ENCODE results near the gene NDUFAF3.

The NDUFAF3 gene

DNA sequence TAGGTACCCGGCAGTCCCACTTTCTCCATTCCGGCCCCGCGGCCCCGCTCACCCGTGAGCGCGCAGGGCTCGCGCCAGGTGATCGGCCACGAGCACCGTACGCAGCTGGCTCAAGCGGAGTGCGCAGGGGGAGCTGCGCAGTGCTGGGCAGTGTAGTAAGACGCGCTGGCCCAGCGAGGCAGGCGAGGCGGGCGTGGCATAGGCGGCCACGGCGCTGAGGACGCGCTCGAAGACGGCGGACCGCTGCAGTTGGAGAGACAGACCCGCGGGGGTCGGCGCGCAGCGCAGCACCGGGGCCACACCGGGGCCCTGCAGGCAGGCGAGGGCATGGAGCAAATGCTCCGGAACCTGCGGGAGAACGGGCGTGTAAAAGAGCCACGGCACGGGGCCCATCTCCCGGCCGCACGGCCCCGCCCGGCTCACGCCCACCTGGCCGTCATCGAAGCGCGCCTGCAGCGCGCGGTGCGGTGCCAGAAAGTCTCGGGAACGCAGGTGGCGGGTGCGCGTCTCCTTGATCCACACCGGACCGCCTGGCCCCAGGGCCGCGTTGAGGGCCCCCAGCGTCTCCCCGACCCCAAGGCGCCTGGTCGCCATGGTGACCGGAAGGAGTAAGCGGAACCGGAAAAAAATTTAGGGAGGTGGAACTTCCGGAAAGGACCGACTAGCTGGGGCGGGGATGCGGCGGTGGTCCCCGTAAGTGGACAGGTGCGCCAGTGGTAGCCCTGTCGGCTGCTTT is 3.8 kb upstream of the NDUFAF3 start, which contains the start of gene DALRD3 (continued):
- TF ChIP-seq, protein P1, sequence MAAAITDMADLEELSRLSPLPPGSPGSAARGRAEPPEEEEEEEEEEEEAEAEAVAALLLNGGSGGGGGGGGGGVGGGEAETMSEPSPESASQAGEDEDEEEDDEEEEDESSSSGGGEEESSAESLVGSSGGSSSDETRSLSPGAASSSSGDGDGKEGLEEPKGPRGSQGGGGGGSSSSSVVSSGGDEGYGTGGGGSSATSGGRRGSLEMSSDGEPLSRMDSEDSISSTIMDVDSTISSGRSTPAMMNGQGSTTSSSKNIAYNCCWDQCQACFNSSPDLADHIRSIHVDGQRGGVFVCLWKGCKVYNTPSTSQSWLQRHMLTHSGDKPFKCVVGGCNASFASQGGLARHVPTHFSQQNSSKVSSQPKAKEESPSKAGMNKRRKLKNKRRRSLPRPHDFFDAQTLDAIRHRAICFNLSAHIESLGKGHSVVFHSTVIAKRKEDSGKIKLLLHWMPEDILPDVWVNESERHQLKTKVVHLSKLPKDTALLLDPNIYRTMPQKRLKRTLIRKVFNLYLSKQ (tag by site-specific recombination; IDR thresholded peaks at IDR 0.05; ENCODE audit: borderline replicate concordance): no peak
- TF ChIP-seq ZNF302 (tag by site-specific recombination; IDR thresholded peaks at IDR 0.05; ENCODE audit: low read depth) (no peak), TRIM28 (IDR thresholded peaks at IDR 0.05; ENCODE audit: borderline replicate concordance, low read length) (no peak), ZBTB49 (tag by site-specific recombination; IDR thresholded peaks at IDR 0.05; ENCODE audit: low read depth) (no peak), ZNF449 (tag by site-specific recombination; IDR thresholded peaks at IDR 0.05) (no peak), ZBTB48 (tag by site-specific recombination; IDR thresholded peaks at IDR 0.05) (0 out of 2 replicates have a peak, but pooled peaks have one; percentile 25), HOXD13 (CRISPR knock-in tag; IDR thresholded peaks at IDR 0.05; ENCODE audit: borderline replicate concordance) (no peak), ZNF391 (tag by site-specific recombination; IDR thresholded peaks at IDR 0.05; ENCODE audit: borderline replicate concordance, low read depth) (peak; percentile 56; the same call in 1 of the 2 replicates), ZBTB21 (tag by site-specific recombination; IDR thresholded peaks at IDR 0.05) (no peak), ZNF654 (tag by site-specific recombination; IDR thresholded peaks at IDR 0.05; ENCODE audit: low read depth) (no peak), KLF9 (tag by site-specific recombination; IDR thresholded peaks at IDR 0.05; ENCODE audit: low read depth) (peak; percentile 98), ZNF670 (tag by site-specific recombination; IDR thresholded peaks at IDR 0.05; ENCODE audit: low read depth) (no peak), ZNF837 (tag by site-specific recombination; IDR thresholded peaks at IDR 0.05) (0 out of 2 replicates have a peak, but pooled peaks have one; percentile 24), RBAK (tag by site-specific recombination; IDR thresholded peaks at IDR 0.05) (no peak), OSR2 (tag by site-specific recombination; IDR thresholded peaks at IDR 0.05) (no peak), ZNF404 (tag by site-specific recombination; IDR thresholded peaks at IDR 0.05) (no peak)
- TF ChIP-seq, protein P2, sequence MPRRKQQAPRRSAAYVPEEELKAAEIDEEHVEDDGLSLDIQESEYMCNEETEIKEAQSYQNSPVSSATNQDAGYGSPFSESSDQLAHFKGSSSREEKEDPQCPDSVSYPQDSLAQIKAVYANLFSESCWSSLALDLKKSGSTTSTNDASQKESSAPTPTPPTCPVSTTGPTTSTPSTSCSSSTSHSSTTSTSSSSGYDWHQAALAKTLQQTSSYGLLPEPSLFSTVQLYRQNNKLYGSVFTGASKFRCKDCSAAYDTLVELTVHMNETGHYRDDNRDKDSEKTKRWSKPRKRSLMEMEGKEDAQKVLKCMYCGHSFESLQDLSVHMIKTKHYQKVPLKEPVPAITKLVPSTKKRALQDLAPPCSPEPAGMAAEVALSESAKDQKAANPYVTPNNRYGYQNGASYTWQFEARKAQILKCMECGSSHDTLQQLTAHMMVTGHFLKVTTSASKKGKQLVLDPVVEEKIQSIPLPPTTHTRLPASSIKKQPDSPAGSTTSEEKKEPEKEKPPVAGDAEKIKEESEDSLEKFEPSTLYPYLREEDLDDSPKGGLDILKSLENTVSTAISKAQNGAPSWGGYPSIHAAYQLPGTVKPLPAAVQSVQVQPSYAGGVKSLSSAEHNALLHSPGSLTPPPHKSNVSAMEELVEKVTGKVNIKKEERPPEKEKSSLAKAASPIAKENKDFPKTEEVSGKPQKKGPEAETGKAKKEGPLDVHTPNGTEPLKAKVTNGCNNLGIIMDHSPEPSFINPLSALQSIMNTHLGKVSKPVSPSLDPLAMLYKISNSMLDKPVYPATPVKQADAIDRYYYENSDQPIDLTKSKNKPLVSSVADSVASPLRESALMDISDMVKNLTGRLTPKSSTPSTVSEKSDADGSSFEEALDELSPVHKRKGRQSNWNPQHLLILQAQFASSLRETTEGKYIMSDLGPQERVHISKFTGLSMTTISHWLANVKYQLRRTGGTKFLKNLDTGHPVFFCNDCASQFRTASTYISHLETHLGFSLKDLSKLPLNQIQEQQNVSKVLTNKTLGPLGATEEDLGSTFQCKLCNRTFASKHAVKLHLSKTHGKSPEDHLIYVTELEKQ (tag by site-specific recombination; IDR thresholded peaks at IDR 0.05; ENCODE audit: borderline replicate concordance): no peak
- TF ChIP-seq, protein P3, sequence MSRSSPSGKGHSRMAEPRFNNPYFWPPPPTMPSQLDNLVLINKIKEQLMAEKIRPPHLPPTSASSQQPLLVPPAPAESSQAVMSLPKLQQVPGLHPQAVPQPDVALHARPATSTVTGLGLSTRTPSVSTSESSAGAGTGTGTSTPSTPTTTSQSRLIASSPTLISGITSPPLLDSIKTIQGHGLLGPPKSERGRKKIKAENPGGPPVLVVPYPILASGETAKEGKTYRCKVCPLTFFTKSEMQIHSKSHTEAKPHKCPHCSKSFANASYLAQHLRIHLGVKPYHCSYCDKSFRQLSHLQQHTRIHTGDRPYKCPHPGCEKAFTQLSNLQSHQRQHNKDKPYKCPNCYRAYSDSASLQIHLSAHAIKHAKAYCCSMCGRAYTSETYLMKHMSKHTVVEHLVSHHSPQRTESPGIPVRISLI (tag by site-specific recombination; IDR thresholded peaks at IDR 0.05): peak; percentile 95
- TF ChIP-seq, protein P4, sequence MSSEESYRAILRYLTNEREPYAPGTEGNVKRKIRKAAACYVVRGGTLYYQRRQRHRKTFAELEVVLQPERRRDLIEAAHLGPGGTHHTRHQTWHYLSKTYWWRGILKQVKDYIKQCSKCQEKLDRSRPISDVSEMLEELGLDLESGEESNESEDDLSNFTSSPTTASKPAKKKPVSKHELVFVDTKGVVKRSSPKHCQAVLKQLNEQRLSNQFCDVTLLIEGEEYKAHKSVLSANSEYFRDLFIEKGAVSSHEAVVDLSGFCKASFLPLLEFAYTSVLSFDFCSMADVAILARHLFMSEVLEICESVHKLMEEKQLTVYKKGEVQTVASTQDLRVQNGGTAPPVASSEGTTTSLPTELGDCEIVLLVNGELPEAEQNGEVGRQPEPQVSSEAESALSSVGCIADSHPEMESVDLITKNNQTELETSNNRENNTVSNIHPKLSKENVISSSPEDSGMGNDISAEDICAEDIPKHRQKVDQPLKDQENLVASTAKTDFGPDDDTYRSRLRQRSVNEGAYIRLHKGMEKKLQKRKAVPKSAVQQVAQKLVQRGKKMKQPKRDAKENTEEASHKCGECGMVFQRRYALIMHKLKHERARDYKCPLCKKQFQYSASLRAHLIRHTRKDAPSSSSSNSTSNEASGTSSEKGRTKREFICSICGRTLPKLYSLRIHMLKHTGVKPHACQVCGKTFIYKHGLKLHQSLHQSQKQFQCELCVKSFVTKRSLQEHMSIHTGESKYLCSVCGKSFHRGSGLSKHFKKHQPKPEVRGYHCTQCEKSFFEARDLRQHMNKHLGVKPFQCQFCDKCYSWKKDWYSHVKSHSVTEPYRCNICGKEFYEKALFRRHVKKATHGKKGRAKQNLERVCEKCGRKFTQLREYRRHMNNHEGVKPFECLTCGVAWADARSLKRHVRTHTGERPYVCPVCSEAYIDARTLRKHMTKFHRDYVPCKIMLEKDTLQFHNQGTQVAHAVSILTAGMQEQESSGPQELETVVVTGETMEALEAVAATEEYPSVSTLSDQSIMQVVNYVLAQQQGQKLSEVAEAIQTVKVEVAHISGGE (tag by site-specific recombination; conservative IDR thresholded peaks at IDR 0.05; ENCODE audit: low read depth): peak; percentile 86
- TF ChIP-seq, protein P5, sequence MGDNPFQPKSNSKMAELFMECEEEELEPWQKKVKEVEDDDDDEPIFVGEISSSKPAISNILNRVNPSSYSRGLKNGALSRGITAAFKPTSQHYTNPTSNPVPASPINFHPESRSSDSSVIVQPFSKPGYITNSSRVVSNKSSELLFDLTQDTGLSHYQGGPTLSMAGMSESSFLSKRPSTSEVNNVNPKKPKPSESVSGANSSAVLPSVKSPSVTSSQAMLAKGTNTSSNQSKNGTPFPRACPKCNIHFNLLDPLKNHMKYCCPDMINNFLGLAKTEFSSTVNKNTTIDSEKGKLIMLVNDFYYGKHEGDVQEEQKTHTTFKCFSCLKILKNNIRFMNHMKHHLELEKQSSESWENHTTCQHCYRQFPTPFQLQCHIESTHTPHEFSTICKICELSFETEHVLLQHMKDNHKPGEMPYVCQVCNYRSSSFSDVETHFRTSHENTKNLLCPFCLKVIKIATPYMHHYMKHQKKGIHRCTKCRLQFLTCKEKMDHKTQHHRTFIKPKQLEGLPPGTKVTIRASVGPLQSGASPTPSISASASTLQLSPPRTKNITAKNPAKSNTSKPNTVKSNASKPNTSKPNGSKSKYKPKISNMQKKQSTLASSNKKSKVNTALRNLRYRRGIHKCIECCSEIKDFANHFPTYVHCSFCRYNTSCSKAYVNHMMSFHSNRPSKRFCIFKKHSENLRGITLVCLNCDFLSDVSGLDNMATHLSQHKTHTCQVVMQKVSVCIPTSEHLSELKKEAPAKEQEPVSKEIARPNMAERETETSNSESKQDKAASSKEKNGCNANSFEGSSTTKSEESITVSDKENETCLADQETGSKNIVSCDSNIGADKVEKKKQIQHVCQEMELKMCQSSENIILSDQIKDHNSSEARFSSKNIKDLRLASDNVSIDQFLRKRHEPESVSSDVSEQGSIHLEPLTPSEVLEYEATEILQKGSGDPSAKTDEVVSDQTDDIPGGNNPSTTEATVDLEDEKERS (tag by site-specific recombination; IDR thresholded peaks at IDR 0.05): no peak
